Smooth muscle cell (in vitro differentiated cells): ENCODE measurements around the gene SNTG2. TPM values are rescaled to one million over a fixed set of nuclear protein-coding genes. Genes with fewer than 3 reads are reported as not detected.

Experiments
- DNase-seq: peaks from one replicate; lab custom pipeline; 2025; ENCODE audit not compliant: unreplicated experiment; lab: John Stamatoyannopoulos, UW
- H2AFZ ChIP-seq: fragments of 200-600 bp; sonication (generic); 2 replicates; pipeline ENCODE4 v1.6.0; 2016; ENCODE audit warnings: antibody characterized with exemption, low read depth, mild to moderate bottlenecking
- H3F3A ChIP-seq: fragments of 200-600 bp; sonication (generic); 2 replicates; pipeline ENCODE4 v1.6.0; 2017; ENCODE audit warnings: antibody characterized with exemption, low read depth
- H3K27ac ChIP-seq: fragments of 200-600 bp; sonication (generic); 2 replicates; pipeline ENCODE4 v1.5.1; 2016; ENCODE audit warnings: low read depth, mild to moderate bottlenecking
- H3K27me3 ChIP-seq: fragments of 200-600 bp; sonication (generic); 2 replicates; pipeline ENCODE4 v1.6.1; 2016; ENCODE audit warnings: low read depth, mild to moderate bottlenecking
- H3K36me3 ChIP-seq: fragments of 200-600 bp; sonication (generic); 2 replicates; pipeline ENCODE4 v1.5.1; 2016; ENCODE audit warnings: low read depth
- H3K4me1 ChIP-seq: fragments of 200-600 bp; sonication (generic); 2 replicates; pipeline ENCODE4 v1.5.1; 2016; ENCODE audit warnings: low read depth
- H3K4me2 ChIP-seq: fragments of 200-600 bp; sonication (generic); 2 replicates; pipeline ENCODE4 v1.6.0; 2016; ENCODE audit warnings: mild to moderate bottlenecking
- H3K4me3 ChIP-seq: fragments of 200-600 bp; sonication (generic); 2 replicates; pipeline ENCODE4 v1.5.1; 2016; ENCODE audit warnings: mild to moderate bottlenecking
- H3K79me2 ChIP-seq: fragments of 200-600 bp; sonication (generic); 2 replicates; pipeline ENCODE4 v1.6.0; 2016; ENCODE audit warnings: low read depth, mild to moderate bottlenecking
- H3K9ac ChIP-seq: fragments of 200-600 bp; sonication (generic); 2 replicates; pipeline ENCODE4 v1.6.0; 2016; ENCODE audit warnings: low read depth
- H3K9me3 ChIP-seq: fragments of 200-600 bp; sonication (generic); replicated peaks from 2 replicates; pipeline ENCODE4 v1.5.1; 2016; ENCODE audit warnings: low read depth
- H4K20me1 ChIP-seq: fragments of 200-600 bp; sonication (generic); 2 replicates; pipeline ENCODE4 v1.6.0; 2016; ENCODE audit warnings: low read depth
- CTCF ChIP-seq: fragments of 200-600 bp; sonication (generic); IDR thresholded peaks from 2 replicates; pipeline ENCODE4 v1.5.1; 2017; ENCODE audit warnings: borderline replicate concordance, mild to moderate bottlenecking, antibody characterized with exemption; ENCODE audit not compliant: insufficient read depth, poor library complexity, severe bottlenecking
- WGBS: methylation state at CpG from one replicate; pipeline ENCODE4 v1.1.7; 2016; ENCODE audit warnings: low lambda C conversion rate; 5-methylcytosine and 5-hydroxymethylcytosine counted together
- polyA plus RNA-seq: library from polyadenylated mRNA; unstranded; fragments of >200 nt; fragmentation: Nextera tagmentation; extraction: Ambion mirVana; gene quantifications from 2 replicates; pipeline ENCODE4 v1.2.1, GENCODE V29; 2016
- total RNA-seq: library from RNA; depleted of rRNA; stranded (reverse); fragments of >200 nt; gene quantifications from 2 replicates; pipeline ENCODE4 v1.2.3, GENCODE V29; 2014

SNTG2 gene
- total and polyA plus RNA-seq, 2 experiments from 2014 or later: 0.56 TPM; not detected in 1

- Histone ChIP-seq H4K20me1 (no peaks in the 10 kb centered on the region), H3F3A (no peaks in the 10 kb centered on the region), H3K9ac (no peak overlapping the region), H3K4me2 (no peak overlapping the region), H3K36me3 (no peaks in the 10 kb centered on the region), H3K79me2 (no peaks in the 10 kb centered on the region), H3K9me3 (no peaks in the 10 kb centered on the region), H3K4me3 (no peak overlapping the region), H3K27ac (no peak overlapping the region), H2AFZ (no peak overlapping the region), H3K4me1 (no peaks in the 10 kb centered on the region), H3K27me3 (no peaks in the 10 kb centered on the region)
- TF ChIP-seq CTCF: no peak
- no peak for DNase-seq
- 44% methylated on average over 10 of the region's 22 CpGs for WGBS
These were observed 331.9 kb downstream of the SNTG2 start for GRCh38 chr2:1282552-1282951.

DNA sequence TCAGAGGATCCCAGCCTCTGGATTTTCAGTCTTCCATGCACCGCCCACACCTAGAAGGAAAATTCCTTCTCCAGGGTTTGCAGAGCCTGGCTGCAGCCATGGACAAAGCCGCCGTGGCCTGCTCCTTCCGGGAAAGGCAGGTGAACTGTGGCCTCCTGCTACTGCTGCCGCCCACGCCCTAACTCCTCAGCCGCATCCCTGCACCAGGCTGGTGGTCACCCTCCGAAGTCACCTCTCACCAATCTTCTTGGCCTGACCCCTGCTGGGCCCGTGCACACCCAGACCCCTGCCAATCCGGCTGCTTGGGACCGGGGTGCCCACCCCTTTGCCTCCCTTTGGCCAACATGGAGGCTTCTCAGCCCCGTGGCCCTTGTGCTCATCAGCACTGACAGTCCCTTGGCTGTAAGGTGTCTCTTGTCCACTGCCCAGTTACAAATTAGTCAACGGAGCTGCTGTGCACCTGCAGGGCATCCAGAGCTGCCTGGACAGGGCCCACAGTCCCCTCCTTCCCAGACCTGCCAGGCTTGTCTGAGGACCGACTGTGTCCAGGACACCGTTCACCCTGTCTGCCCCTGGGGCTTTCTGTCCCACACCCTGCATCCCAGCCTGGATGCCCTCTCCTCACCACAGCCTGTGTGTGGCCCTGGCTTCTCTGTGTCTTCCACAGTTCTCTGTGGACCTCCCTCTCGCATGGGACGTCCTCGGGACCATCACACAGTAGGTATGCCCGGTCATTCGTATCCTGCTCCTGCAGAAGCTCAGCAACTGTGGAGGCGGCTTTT lies 332.6 kb downstream of the SNTG2 start:
- Histone ChIP-seq H3K79me2 (no peaks in the 10 kb centered on the region), H3K36me3 (no peaks in the 10 kb centered on the region), H3K27me3 (no peaks in the 10 kb centered on the region), H3K4me1 (no peaks in the 10 kb centered on the region), H3F3A (no peaks in the 10 kb centered on the region), H3K27ac (no peak overlapping the region), H3K9ac (no peak overlapping the region), H3K4me3 (no peak overlapping the region), H3K4me2 (no peak overlapping the region), H4K20me1 (no peaks in the 10 kb centered on the region), H3K9me3 (no peaks in the 10 kb centered on the region), H2AFZ (no peak overlapping the region)
- WGBS: 91% methylated on average over 21 of the region's 21 CpGs
- TF ChIP-seq CTCF: no peak
- DNase-seq: no peak

GRCh38 chr2:1283871-1284270 lies 333.2 kb downstream of the SNTG2 start:
- no peaks in the 10 kb centered on the region for H3F3A ChIP-seq
- no peaks in the 10 kb centered on the region for H3K9me3 ChIP-seq
- no peaks in the 10 kb centered on the region for H3K27me3 ChIP-seq
- no peaks in the 10 kb centered on the region for H4K20me1 ChIP-seq
- H2AFZ ChIP-seq: no peak overlapping the region
- no peak overlapping the region for H3K27ac ChIP-seq
- no peak for DNase-seq
- H3K36me3 ChIP-seq: no peaks in the 10 kb centered on the region
- WGBS: 90% methylated on average over 10 of the region's 10 CpGs
- H3K4me3 ChIP-seq: no peak overlapping the region
- no peaks in the 10 kb centered on the region for H3K79me2 ChIP-seq
- H3K4me1 ChIP-seq: no peaks in the 10 kb centered on the region
- no peak overlapping the region for H3K4me2 ChIP-seq
- TF ChIP-seq CTCF: no peak
- H3K9ac ChIP-seq: no peak overlapping the region

GRCh38 chr2:1286929-1287328 lies 336.3 kb downstream of the SNTG2 start:
- no peaks in the 10 kb centered on the region for H4K20me1 ChIP-seq
- H3K27ac ChIP-seq: no peak overlapping the region
- H3K27me3 ChIP-seq: no peaks in the 10 kb centered on the region
- H3K4me3 ChIP-seq: no peak overlapping the region
- TF ChIP-seq CTCF: no peak
- H3K4me2 ChIP-seq: no peak overlapping the region
- H3F3A ChIP-seq: no peaks in the 10 kb centered on the region
- no peaks in the 10 kb centered on the region for H3K4me1 ChIP-seq
- no peaks in the 10 kb centered on the region for H3K79me2 ChIP-seq
- no peak overlapping the region for H3K9ac ChIP-seq
- 72% methylated on average over 4 of the region's 4 CpGs for WGBS
- H2AFZ ChIP-seq: no peak overlapping the region
- H3K36me3 ChIP-seq: no peaks in the 10 kb centered on the region
- DNase-seq: no peak
- no peaks in the 10 kb centered on the region for H3K9me3 ChIP-seq
